HepG2 (cell line): ENCODE results near the gene ACTA2. TPM values are rescaled to one million over a fixed set of nuclear protein-coding genes. Genes with fewer than 3 reads are reported as not detected.

Experiments used
- GABPB1 ChIP-seq: IDR thresholded peaks from 2 replicates; pipeline ENCODE4 v1.6.1; 2016; ENCODE audit warnings: mild to moderate bottlenecking, missing genetic modification reagents, moderate library complexity, missing compliant biosample characterization
- HDAC1 ChIP-seq: sonication (generic); formaldehyde crosslinking; IDR thresholded peaks from 2 replicates; pipeline ENCODE4 v1.5.1; 2020; ENCODE audit warnings: mild to moderate bottlenecking, missing genetic modification reagents
- IKZF4 ChIP-seq: sonication (generic); formaldehyde crosslinking; IDR thresholded peaks from 2 replicates; pipeline ENCODE4 v1.5.1; 2020; ENCODE audit warnings: borderline replicate concordance, mild to moderate bottlenecking, low read depth, missing genetic modification reagents; ENCODE audit errors: not compliant biosample characterization
- IRF2 ChIP-seq: IDR thresholded peaks from 2 replicates; pipeline ENCODE4 v1.6.1; 2018; ENCODE audit warnings: missing genetic modification reagents, missing compliant biosample characterization
- IRF9 ChIP-seq: sonication (generic); formaldehyde crosslinking; IDR thresholded peaks from 2 replicates; pipeline ENCODE4 v1.8.0; 2022; ENCODE audit warnings: missing genetic modification reagents, mild to moderate bottlenecking, borderline replicate concordance
- KMT2A ChIP-seq: sonication (generic); formaldehyde crosslinking; IDR thresholded peaks from 2 replicates; pipeline ENCODE4 v1.4.0; 2020; ENCODE audit warnings: missing genetic modification reagents
- MAFK ChIP-seq, 2 experiments: IDR thresholded peaks in 1 of 2; conservative IDR thresholded peaks in 1 of 2; 2 replicates each; pipeline ENCODE4 v1.6.1; 2011; ENCODE audit warnings: improper control_type of control experiment in 2 of 2, low read length in 2 of 2
- NR3C1 ChIP-seq: sonication (generic); formaldehyde crosslinking; IDR thresholded peaks from 2 replicates; pipeline ENCODE4 v1.4.0; 2020; ENCODE audit warnings: missing genetic modification reagents
- PAXIP1 ChIP-seq: sonication (generic); formaldehyde crosslinking; conservative IDR thresholded peaks from 2 replicates; pipeline ENCODE4 v1.4.0; 2020; ENCODE audit warnings: mild to moderate bottlenecking, missing genetic modification reagents, moderate library complexity
- POLR2G ChIP-seq: fragments of 200-400 bp; formaldehyde crosslinking; IDR thresholded peaks from 2 replicates; pipeline ENCODE4 v1.6.1; 2018; ENCODE audit warnings: mild to moderate bottlenecking, low read depth, low read length, moderate library complexity
- SMYD3 ChIP-seq: sonication (generic); formaldehyde crosslinking; IDR thresholded peaks from 2 replicates; pipeline ENCODE4 v1.8.1; 2023; ENCODE audit warnings: mild to moderate bottlenecking, missing genetic modification reagents
- TRIM22 ChIP-seq: fragments of 450-650 bp; IDR thresholded peaks from 2 replicates; pipeline ENCODE4 v1.6.1; 2017
- U2AF2 ChIP-seq: fragments of 200-400 bp; formaldehyde crosslinking; IDR thresholded peaks from 2 replicates; pipeline ENCODE4 v1.6.1; 2017; ENCODE audit warnings: low read depth, mild to moderate bottlenecking, low read length
- ZBTB7A ChIP-seq: sonication (generic); formaldehyde crosslinking; IDR thresholded peaks from 2 replicates; pipeline ENCODE4 v1.8.0; 2022; ENCODE audit warnings: mild to moderate bottlenecking, missing genetic modification reagents
- ZNF10 ChIP-seq: sonication (generic); formaldehyde crosslinking; IDR thresholded peaks from 2 replicates; pipeline ENCODE4 v1.4.0; 2020; ENCODE audit warnings: mild to moderate bottlenecking, low read depth, missing genetic modification reagents, borderline replicate concordance
- ZNF292 ChIP-seq: sonication (generic); formaldehyde crosslinking; IDR thresholded peaks from 2 replicates; pipeline ENCODE4 v1.8.1; 2022; ENCODE audit warnings: mild to moderate bottlenecking, low read depth, missing genetic modification reagents, borderline replicate concordance
- ZNF329 ChIP-seq: sonication (generic); formaldehyde crosslinking; IDR thresholded peaks from 2 replicates; pipeline ENCODE4 v1.9.0; 2021; ENCODE audit warnings: low read depth, mild to moderate bottlenecking, missing genetic modification reagents
- ZNF414 ChIP-seq: sonication (generic); formaldehyde crosslinking; IDR thresholded peaks from 2 replicates; pipeline ENCODE4 v1.5.0; 2020; ENCODE audit warnings: missing genetic modification reagents
- ZNF543 ChIP-seq: sonication (generic); formaldehyde crosslinking; IDR thresholded peaks from 2 replicates; pipeline ENCODE4 v1.4.0; 2020; ENCODE audit warnings: mild to moderate bottlenecking, missing genetic modification reagents
- ZNF547 ChIP-seq: sonication (generic); formaldehyde crosslinking; IDR thresholded peaks from 2 replicates; pipeline ENCODE4 v1.5.1; 2020; ENCODE audit warnings: mild to moderate bottlenecking, missing genetic modification reagents
- ZNF629 ChIP-seq: sonication (generic); formaldehyde crosslinking; conservative IDR thresholded peaks from 2 replicates; pipeline ENCODE4 v1.5.0; 2020; ENCODE audit warnings: missing genetic modification reagents
- ZNF670 ChIP-seq: sonication (generic); formaldehyde crosslinking; IDR thresholded peaks from 2 replicates; pipeline ENCODE4 v1.8.0; 2022; ENCODE audit warnings: mild to moderate bottlenecking, missing genetic modification reagents, borderline replicate concordance
- ZNF883 ChIP-seq: sonication (generic); formaldehyde crosslinking; IDR thresholded peaks from 2 replicates; pipeline ENCODE4 v1.5.1; 2020; ENCODE audit warnings: mild to moderate bottlenecking, missing genetic modification reagents; ENCODE audit errors: not compliant biosample characterization
- polyA plus RNA-seq, 8 experiments: library from polyadenylated mRNA; depleted of rRNA in 3 of 8; stranded (reverse) in 7 of 8; unstranded in 1 of 8; fragments of >200 nt; fragmentation: Illumina TruSeq in 4 of 8; extraction: Trizol in 4 of 8; gene quantifications; 2 replicates each; pipeline versions ENCODE4 v1.2.1 to v1.2.3, GENCODE V29; 2011 to 2016; ENCODE audit warnings: low read depth in 4 of 8, missing spikeins in 1 of 8, mixed read lengths in 1 of 8; ENCODE audit not compliant: insufficient read depth in 1 of 8
- total RNA-seq, 5 experiments: library from RNA; depleted of rRNA; stranded (reverse); fragments of >200 nt; fragmentation: Illumina TruSeq; extraction: Trizol; gene quantifications; 2 replicates each; pipeline ENCODE4 v1.2.3, GENCODE V29; 2016; ENCODE audit warnings: low read depth in 1 of 5

Gene ACTA2
- total and polyA plus RNA-seq, 2 of the 13 experiments (the other 11 are each of a cell fraction or from before 2014, with no cell fraction given), result 21.8 to 59.9 TPM

- TF ChIP-seq ZNF292 (CRISPR knock-in tag) (peak; percentile 62; the same call in 1 of the 2 replicates), IRF2 (CRISPR knock-in tag) (peak; percentile 40; the same call in 1 of the 2 replicates), ZBTB7A (no peak), HDAC1 (CRISPR knock-in tag) (peak; percentile 22; the same call in 1 of the 2 replicates), KMT2A (CRISPR knock-in tag) (0 out of 2 replicates have a peak, but pooled peaks have one; percentile 73), ZNF414 (CRISPR knock-in tag) (no peak), U2AF2 (no peak), IKZF4 (CRISPR knock-in tag) (peak; percentile 72), ZNF629 (no peak), GABPB1 (CRISPR knock-in tag) (peak; percentile 52; the same call in 1 of the 2 replicates), ZNF547 (0 out of 2 replicates have a peak, but pooled peaks have one; percentile 20), IRF9 (CRISPR knock-in tag) (peak; percentile 20; the same call in 1 of the 2 replicates), ZNF670 (CRISPR knock-in tag) (peak; percentile 61; the same call in 1 of the 2 replicates), ZNF10 (CRISPR knock-in tag) (no peak), MAFK (conservative IDR thresholded peaks at IDR 0.05 in 1 of 2, IDR thresholded peaks at IDR 0.05 in 1 of 2; ENCODE audit: low read length in 2 of 2) (peak; percentile 29 to 54; a peak in 3 of 4 replicates), NR3C1 (no peak), PAXIP1 (peak; percentile 20; the same call in 1 of the 2 replicates), POLR2G (peak; percentile 55), ZNF883 (CRISPR knock-in tag) (peak; percentile 69), SMYD3 (CRISPR knock-in tag) (no peak), TRIM22 (no peak), ZNF329 (CRISPR knock-in tag) (no peak), ZNF543 (CRISPR knock-in tag) (0 out of 2 replicates have a peak, but pooled peaks have one; percentile 29)
Observed at GRCh38 chr10:88991161-88991898, 38.8 kb upstream of the ACTA2 start (continued).
